Neuronal stem cell (in vitro differentiated cells): ENCODE results near the gene MREG.
A peak's percentile ranks its signal among the peaks of the same experiment; 100 is the strongest.
"Not testable (repeated sequence)": the region's sequence is repeated elsewhere in the genome, so short reads cannot be mapped to it uniquely, and the experiment has no call there.

Experiments used
- DNase-seq: peaks from one replicate; pipeline ENCODE4 v3.0.0-alpha.2; 2013; ENCODE audit warnings: low spot score
- H2AFZ ChIP-seq: one replicate; pipeline ENCODE4 v1.6.1; 2013; ENCODE audit warnings: mild to moderate bottlenecking, low read length, inconsistent platforms
- H2AK5ac ChIP-seq: 2 replicates; pipeline ENCODE4 v1.6.1; 2013; ENCODE audit warnings: low read depth, mild to moderate bottlenecking, inconsistent platforms, low read length, moderate library complexity, mixed read lengths
- H2BK120ac ChIP-seq: 2 replicates; pipeline ENCODE4 v1.6.1; 2013; ENCODE audit warnings: low read depth, mild to moderate bottlenecking, inconsistent platforms, low read length, moderate library complexity, mixed read lengths
- H2BK12ac ChIP-seq: one replicate; pipeline ENCODE4 v1.6.1; 2013; ENCODE audit warnings: low read length, inconsistent platforms
- H2BK15ac ChIP-seq: 2 replicates; pipeline ENCODE4 v1.6.1; 2013; ENCODE audit warnings: mild to moderate bottlenecking, low read length, inconsistent platforms, mixed read lengths
- H2BK5ac ChIP-seq: one replicate; pipeline ENCODE4 v1.6.1; 2013; ENCODE audit warnings: inconsistent platforms, mild to moderate bottlenecking, low read length, moderate library complexity
- H3K14ac ChIP-seq: one replicate; pipeline ENCODE4 v1.6.1; 2013; ENCODE audit warnings: low read length, inconsistent platforms
- H3K18ac ChIP-seq: 2 replicates; pipeline ENCODE4 v1.6.1; 2013; ENCODE audit warnings: low read length, inconsistent platforms
- H3K23ac ChIP-seq: 2 replicates; pipeline ENCODE4 v1.6.1; 2013; ENCODE audit warnings: low read depth, mild to moderate bottlenecking, mixed read lengths, low read length, inconsistent platforms; ENCODE audit not compliant: poor library complexity
- H3K27ac ChIP-seq: replicated peaks from 3 replicates; pipeline ENCODE4 v1.5.1; 2013; ENCODE audit warnings: low read length, inconsistent platforms
- H3K27me3 ChIP-seq, 3 experiments: 2 replicates each; pipeline ENCODE4 v1.6.1; 2013; ENCODE audit warnings: low read length in 3 of 3, mild to moderate bottlenecking in 2 of 3, inconsistent platforms in 1 of 3, low read depth in 1 of 3, mixed read lengths in 1 of 3, moderate library complexity in 1 of 3; ENCODE audit not compliant: control insufficient read depth in 3 of 3, insufficient read depth in 3 of 3
- H3K36me3 ChIP-seq, 2 donors: replicated peaks in 1 of 2; 2 replicates each; pipeline ENCODE4 v1.6.1; 2013; ENCODE audit warnings: low read length in 2 of 2; ENCODE audit not compliant: control insufficient read depth in 2 of 2, insufficient read depth in 2 of 2
- H3K4ac ChIP-seq: 2 replicates; pipeline ENCODE4 v1.6.1; 2013; ENCODE audit warnings: inconsistent platforms, mild to moderate bottlenecking, low read length, moderate library complexity
- H3K4me1 ChIP-seq, 2 donors: 1 replicate in 1 of 2; 2 replicates in 1 of 2; pipeline ENCODE4 v1.6.1; 2013; ENCODE audit warnings: low read length in 2 of 2, low read depth in 1 of 2; ENCODE audit not compliant: control insufficient read depth in 2 of 2, insufficient read depth in 1 of 2
- H3K4me2 ChIP-seq: one replicate; pipeline ENCODE4 v1.6.1; 2013; ENCODE audit warnings: mild to moderate bottlenecking, low read length, inconsistent platforms; ENCODE audit not compliant: insufficient read depth, poor library complexity, severe bottlenecking
- H3K4me3 ChIP-seq, 2 donors: 2 replicates each; pipeline ENCODE4 v1.5.1; 2013; ENCODE audit warnings: low read length in 2 of 2, mild to moderate bottlenecking in 2 of 2, inconsistent platforms in 1 of 2, moderate library complexity in 1 of 2
- H3K79me1 ChIP-seq: one replicate; pipeline ENCODE4 v1.6.1; 2013; ENCODE audit warnings: low read depth, mild to moderate bottlenecking, inconsistent platforms, low read length, moderate library complexity
- H3K9ac ChIP-seq: one replicate; pipeline ENCODE4 v1.6.1; 2013; ENCODE audit warnings: mild to moderate bottlenecking, low read depth, low read length, inconsistent platforms; ENCODE audit not compliant: poor library complexity
- H3K9me3 ChIP-seq, 2 donors: replicated peaks in 1 of 2; 2 replicates each; pipeline versions ENCODE3 to v1.6.1; 2013; ENCODE audit warnings: low read length in 2 of 2, mild to moderate bottlenecking in 2 of 2, inconsistent platforms in 1 of 2, low read depth in 1 of 2, mixed read lengths in 1 of 2, moderate library complexity in 1 of 2; ENCODE audit not compliant: control insufficient read depth in 2 of 2, insufficient read depth in 1 of 2
- H4K8ac ChIP-seq: one replicate; pipeline ENCODE4 v1.6.1; 2013; ENCODE audit warnings: low read depth, mild to moderate bottlenecking, inconsistent platforms, low read length, moderate library complexity
- H4K91ac ChIP-seq: one replicate; pipeline ENCODE4 v1.6.1; 2013; ENCODE audit warnings: low read length, low read depth, mild to moderate bottlenecking, inconsistent platforms; ENCODE audit not compliant: poor library complexity
- WGBS, 2 donors: extraction: QIAGEN DNeasy Blood & Tissue Kit; methylation state at CpG; one replicate each; pipeline ENCODE4 v1.1.7; 2013; ENCODE audit warnings: missing lambda C conversion rate in 2 of 2, mixed read lengths in 1 of 2; ENCODE audit not compliant: insufficient read length in 2 of 2, insufficient replicate concordance in 1 of 2; ENCODE audit errors: extremely low coverage in 2 of 2; 5-methylcytosine and 5-hydroxymethylcytosine counted together

Gene MREG

GRCh38 chr2:215926992-215927391 is 86.4 kb downstream of the MREG start:
- H2AK5ac ChIP-seq, H3K23ac ChIP-seq, H3K18ac ChIP-seq, H4K91ac ChIP-seq, H2BK15ac ChIP-seq, H3K9me3 ChIP-seq, H2AFZ ChIP-seq, DNase-seq, H4K8ac ChIP-seq, H3K9ac ChIP-seq, H3K4me3 ChIP-seq, H2BK5ac ChIP-seq, H3K14ac ChIP-seq, H3K27ac ChIP-seq, H3K27me3 ChIP-seq, H3K79me1 ChIP-seq, H3K36me3 ChIP-seq, H3K4me2 ChIP-seq, H3K4me1 ChIP-seq, H2BK12ac ChIP-seq, H2BK120ac ChIP-seq, H3K4ac ChIP-seq: not testable (repeated sequence)
- no CpG with 5 or more reads among the region's 6 CpGs for WGBS, 2 donors

- no peaks in the 10 kb centered on the region for H3K9me3 ChIP-seq
Measured at GRCh38 chr2:215921895-215922294, 91.5 kb downstream of the MREG start.

GRCh38 chr2:215920244-215921100 is 92.9 kb downstream of the MREG start:
- DNase-seq, result peak; percentile 65
- Histone ChIP-seq H3K27me3 (no peaks in the 10 kb centered on the region), H3K9ac (no peak overlapping the region), H3K4me2 (no peak overlapping the region), H2BK15ac (no peak overlapping the region), H3K79me1 (no peaks in the 10 kb centered on the region), H3K18ac (no peak overlapping the region), H2AFZ (peak overlapping the region; percentile 48), H3K23ac (no peak overlapping the region), H2AK5ac (no peak overlapping the region), H2BK12ac (no peak overlapping the region), H3K4me1 (no peaks in the 10 kb centered on the region), H3K36me3 (no peaks in the 10 kb centered on the region), H2BK120ac (no peak overlapping the region), H3K14ac (no peak overlapping the region), H3K4me3 (no peak overlapping the region), H2BK5ac (no peak overlapping the region), H3K9me3 (no peaks in the 10 kb centered on the region), H4K91ac (no peak overlapping the region), H3K27ac (no peak overlapping the region), H3K4ac (no peak overlapping the region), H4K8ac (no peak overlapping the region)
- WGBS, 2 donors, result no CpG with 5 or more reads among the region's 8 CpGs

More at GRCh38 chr2:215921895-215922294, 91.5 kb downstream of the MREG start:
- Histone ChIP-seq H3K79me1 (no peaks in the 10 kb centered on the region), H3K4ac (no peak overlapping the region), H2BK120ac (no peak overlapping the region), H3K27me3 (no peaks in the 10 kb centered on the region), H3K14ac (no peak overlapping the region), H3K23ac (no peak overlapping the region), H3K18ac (no peak overlapping the region), H3K27ac (no peak overlapping the region), H2AK5ac (no peak overlapping the region), H3K36me3 (no peaks in the 10 kb centered on the region), H2BK5ac (no peak overlapping the region), H3K4me2 (no peak overlapping the region), H4K91ac (no peak overlapping the region), H3K9ac (no peak overlapping the region), H4K8ac (no peak overlapping the region), H2BK15ac (no peak overlapping the region), H3K4me1 (no peaks in the 10 kb centered on the region), H3K4me3 (no peak overlapping the region), H2BK12ac (no peak overlapping the region), H2AFZ (no peak overlapping the region)
- no CpG with 5 or more reads among the region's 3 CpGs for WGBS, 2 donors
- DNase-seq, result no peak

- Histone ChIP-seq H3K27ac (no peak overlapping the region), H3K36me3 (no peaks in the 10 kb centered on the region), H3K79me1 (no peaks in the 10 kb centered on the region), H3K18ac (no peak overlapping the region), H3K9me3 (no peaks in the 10 kb centered on the region), H2BK12ac (no peak overlapping the region), H2AK5ac (no peak overlapping the region), H4K91ac (no peak overlapping the region), H3K4me2 (no peak overlapping the region), H3K23ac (no peak overlapping the region), H3K4me1 (no peaks in the 10 kb centered on the region), H2BK5ac (no peak overlapping the region), H2BK120ac (no peak overlapping the region), H2BK15ac (no peak overlapping the region), H3K14ac (no peak overlapping the region), H3K9ac (no peak overlapping the region), H4K8ac (no peak overlapping the region), H3K4ac (no peak overlapping the region), H3K27me3 (no peaks in the 10 kb centered on the region), H2AFZ (peak overlapping the region; percentile 48), H3K4me3 (no peak overlapping the region)
- no peak for DNase-seq
- no CpG with 5 or more reads among the region's 8 CpGs for WGBS, 2 donors
Measured at GRCh38 chr2:215919624-215920243, 93.6 kb downstream of the MREG start.
